ENCODE data around the gene WRAP73. TPM values are rescaled to one million over a fixed set of nuclear protein-coding genes. Genes with fewer than 3 reads are reported as not detected.

The WRAP73 gene
- total and polyA plus RNA-seq, 9 of the 15 experiments (the other 6 are each of a cell fraction or from before 2014, with no cell fraction given): 4.3 to 51.8 (median 30.1) TPM

DNA sequence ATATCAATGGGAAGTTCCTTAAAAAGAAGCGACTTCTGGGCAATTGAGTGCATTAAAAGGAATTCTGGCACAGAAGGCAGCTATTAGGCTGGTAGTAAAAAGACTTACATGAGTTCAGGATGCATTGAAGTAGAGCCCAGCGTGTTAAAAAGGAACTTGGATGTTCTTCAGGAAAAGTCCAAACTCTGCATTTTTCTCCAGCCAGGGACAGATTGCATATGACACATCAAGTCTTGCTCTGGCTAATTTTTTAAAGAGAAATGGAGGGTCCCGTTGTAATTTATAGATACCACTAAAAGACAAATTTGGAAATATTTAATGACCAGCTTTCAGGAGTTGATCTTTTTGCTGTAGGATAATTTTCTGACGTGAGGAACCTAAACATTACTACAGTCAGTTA lies 23.9 kb downstream of the WRAP73 start (continued):
- TF ChIP-seq, protein P1, sequence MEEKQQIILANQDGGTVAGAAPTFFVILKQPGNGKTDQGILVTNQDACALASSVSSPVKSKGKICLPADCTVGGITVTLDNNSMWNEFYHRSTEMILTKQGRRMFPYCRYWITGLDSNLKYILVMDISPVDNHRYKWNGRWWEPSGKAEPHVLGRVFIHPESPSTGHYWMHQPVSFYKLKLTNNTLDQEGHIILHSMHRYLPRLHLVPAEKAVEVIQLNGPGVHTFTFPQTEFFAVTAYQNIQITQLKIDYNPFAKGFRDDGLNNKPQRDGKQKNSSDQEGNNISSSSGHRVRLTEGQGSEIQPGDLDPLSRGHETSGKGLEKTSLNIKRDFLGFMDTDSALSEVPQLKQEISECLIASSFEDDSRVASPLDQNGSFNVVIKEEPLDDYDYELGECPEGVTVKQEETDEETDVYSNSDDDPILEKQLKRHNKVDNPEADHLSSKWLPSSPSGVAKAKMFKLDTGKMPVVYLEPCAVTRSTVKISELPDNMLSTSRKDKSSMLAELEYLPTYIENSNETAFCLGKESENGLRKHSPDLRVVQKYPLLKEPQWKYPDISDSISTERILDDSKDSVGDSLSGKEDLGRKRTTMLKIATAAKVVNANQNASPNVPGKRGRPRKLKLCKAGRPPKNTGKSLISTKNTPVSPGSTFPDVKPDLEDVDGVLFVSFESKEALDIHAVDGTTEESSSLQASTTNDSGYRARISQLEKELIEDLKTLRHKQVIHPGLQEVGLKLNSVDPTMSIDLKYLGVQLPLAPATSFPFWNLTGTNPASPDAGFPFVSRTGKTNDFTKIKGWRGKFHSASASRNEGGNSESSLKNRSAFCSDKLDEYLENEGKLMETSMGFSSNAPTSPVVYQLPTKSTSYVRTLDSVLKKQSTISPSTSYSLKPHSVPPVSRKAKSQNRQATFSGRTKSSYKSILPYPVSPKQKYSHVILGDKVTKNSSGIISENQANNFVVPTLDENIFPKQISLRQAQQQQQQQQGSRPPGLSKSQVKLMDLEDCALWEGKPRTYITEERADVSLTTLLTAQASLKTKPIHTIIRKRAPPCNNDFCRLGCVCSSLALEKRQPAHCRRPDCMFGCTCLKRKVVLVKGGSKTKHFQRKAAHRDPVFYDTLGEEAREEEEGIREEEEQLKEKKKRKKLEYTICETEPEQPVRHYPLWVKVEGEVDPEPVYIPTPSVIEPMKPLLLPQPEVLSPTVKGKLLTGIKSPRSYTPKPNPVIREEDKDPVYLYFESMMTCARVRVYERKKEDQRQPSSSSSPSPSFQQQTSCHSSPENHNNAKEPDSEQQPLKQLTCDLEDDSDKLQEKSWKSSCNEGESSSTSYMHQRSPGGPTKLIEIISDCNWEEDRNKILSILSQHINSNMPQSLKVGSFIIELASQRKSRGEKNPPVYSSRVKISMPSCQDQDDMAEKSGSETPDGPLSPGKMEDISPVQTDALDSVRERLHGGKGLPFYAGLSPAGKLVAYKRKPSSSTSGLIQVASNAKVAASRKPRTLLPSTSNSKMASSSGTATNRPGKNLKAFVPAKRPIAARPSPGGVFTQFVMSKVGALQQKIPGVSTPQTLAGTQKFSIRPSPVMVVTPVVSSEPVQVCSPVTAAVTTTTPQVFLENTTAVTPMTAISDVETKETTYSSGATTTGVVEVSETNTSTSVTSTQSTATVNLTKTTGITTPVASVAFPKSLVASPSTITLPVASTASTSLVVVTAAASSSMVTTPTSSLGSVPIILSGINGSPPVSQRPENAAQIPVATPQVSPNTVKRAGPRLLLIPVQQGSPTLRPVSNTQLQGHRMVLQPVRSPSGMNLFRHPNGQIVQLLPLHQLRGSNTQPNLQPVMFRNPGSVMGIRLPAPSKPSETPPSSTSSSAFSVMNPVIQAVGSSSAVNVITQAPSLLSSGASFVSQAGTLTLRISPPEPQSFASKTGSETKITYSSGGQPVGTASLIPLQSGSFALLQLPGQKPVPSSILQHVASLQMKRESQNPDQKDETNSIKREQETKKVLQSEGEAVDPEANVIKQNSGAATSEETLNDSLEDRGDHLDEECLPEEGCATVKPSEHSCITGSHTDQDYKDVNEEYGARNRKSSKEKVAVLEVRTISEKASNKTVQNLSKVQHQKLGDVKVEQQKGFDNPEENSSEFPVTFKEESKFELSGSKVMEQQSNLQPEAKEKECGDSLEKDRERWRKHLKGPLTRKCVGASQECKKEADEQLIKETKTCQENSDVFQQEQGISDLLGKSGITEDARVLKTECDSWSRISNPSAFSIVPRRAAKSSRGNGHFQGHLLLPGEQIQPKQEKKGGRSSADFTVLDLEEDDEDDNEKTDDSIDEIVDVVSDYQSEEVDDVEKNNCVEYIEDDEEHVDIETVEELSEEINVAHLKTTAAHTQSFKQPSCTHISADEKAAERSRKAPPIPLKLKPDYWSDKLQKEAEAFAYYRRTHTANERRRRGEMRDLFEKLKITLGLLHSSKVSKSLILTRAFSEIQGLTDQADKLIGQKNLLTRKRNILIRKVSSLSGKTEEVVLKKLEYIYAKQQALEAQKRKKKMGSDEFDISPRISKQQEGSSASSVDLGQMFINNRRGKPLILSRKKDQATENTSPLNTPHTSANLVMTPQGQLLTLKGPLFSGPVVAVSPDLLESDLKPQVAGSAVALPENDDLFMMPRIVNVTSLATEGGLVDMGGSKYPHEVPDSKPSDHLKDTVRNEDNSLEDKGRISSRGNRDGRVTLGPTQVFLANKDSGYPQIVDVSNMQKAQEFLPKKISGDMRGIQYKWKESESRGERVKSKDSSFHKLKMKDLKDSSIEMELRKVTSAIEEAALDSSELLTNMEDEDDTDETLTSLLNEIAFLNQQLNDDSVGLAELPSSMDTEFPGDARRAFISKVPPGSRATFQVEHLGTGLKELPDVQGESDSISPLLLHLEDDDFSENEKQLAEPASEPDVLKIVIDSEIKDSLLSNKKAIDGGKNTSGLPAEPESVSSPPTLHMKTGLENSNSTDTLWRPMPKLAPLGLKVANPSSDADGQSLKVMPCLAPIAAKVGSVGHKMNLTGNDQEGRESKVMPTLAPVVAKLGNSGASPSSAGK (IDR thresholded peaks at IDR 0.05): no peak
- TF ChIP-seq TEAD1 (CRISPR knock-in tag; IDR thresholded peaks at IDR 0.05): 0 out of 4 replicates have a peak, but pooled peaks of 1 of the 2 experiments have one; percentile 14
- no peak for TF ChIP-seq MTA3 (IDR thresholded peaks at IDR 0.05; ENCODE audit: borderline replicate concordance)
- TF ChIP-seq, protein P2, sequence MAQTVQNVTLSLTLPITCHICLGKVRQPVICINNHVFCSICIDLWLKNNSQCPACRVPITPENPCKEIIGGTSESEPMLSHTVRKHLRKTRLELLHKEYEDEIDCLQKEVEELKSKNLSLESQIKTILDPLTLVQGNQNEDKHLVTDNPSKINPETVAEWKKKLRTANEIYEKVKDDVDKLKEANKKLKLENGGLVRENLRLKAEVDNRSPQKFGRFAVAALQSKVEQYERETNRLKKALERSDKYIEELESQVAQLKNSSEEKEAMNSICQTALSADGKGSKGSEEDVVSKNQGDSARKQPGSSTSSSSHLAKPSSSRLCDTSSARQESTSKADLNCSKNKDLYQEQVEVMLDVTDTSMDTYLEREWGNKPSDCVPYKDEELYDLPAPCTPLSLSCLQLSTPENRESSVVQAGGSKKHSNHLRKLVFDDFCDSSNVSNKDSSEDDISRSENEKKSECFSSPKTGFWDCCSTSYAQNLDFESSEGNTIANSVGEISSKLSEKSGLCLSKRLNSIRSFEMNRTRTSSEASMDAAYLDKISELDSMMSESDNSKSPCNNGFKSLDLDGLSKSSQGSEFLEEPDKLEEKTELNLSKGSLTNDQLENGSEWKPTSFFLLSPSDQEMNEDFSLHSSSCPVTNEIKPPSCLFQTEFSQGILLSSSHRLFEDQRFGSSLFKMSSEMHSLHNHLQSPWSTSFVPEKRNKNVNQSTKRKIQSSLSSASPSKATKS (CRISPR knock-in tag; IDR thresholded peaks at IDR 0.05): no peak
- TF ChIP-seq NR2C1 (IDR thresholded peaks at IDR 0.05): no peak
- no peak for TF ChIP-seq NR2C1 (tag; IDR thresholded peaks at IDR 0.05)
- no peak for TF ChIP-seq SMARCB1 (IDR thresholded peaks at IDR 0.05; ENCODE audit: insufficient read length, low read depth)
- TF ChIP-seq, protein P3, sequence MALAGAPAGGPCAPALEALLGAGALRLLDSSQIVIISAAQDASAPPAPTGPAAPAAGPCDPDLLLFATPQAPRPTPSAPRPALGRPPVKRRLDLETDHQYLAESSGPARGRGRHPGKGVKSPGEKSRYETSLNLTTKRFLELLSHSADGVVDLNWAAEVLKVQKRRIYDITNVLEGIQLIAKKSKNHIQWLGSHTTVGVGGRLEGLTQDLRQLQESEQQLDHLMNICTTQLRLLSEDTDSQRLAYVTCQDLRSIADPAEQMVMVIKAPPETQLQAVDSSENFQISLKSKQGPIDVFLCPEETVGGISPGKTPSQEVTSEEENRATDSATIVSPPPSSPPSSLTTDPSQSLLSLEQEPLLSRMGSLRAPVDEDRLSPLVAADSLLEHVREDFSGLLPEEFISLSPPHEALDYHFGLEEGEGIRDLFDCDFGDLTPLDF (CRISPR knock-in tag; IDR thresholded peaks at IDR 0.05): no peak
- TF ChIP-seq TBL1XR1 (IDR thresholded peaks at IDR 0.05; ENCODE audit: low read length in 2 of 2): no peak
- no peak for TF ChIP-seq ZNF436 (CRISPR knock-in tag; IDR thresholded peaks at IDR 0.05)
- no peak for TF ChIP-seq NR1H2 (CRISPR knock-in tag; IDR thresholded peaks at IDR 0.05)
